ENCODE data around the gene ACER1. TPM values are rescaled to one million over a fixed set of nuclear protein-coding genes. Genes with fewer than 3 reads are reported as not detected.

ACER1 gene
- total and polyA plus RNA-seq, 11 donors: not detected

GRCh38 chr19:6334490-6335285 lies 1.3 kb upstream of the ACER1 start:
- TF ChIP-seq CTCF (IDR thresholded peaks at IDR 0.05) (no peak), POLR2A (IDR thresholded peaks at IDR 0.05) (no peak)
- Histone ChIP-seq H3K27ac (no peak overlapping the region), H3K9me3 (peaks cover 0 to 3% (median 0%) of the 10 kb centered on the region in 12 donors), H3K27me3 (peaks cover 0 to 5% (median 0%) of the 10 kb centered on the region in 9 donors), H3K36me3 (no peaks in the 10 kb centered on the region), H3K4me3 (no peak overlapping the region), H3K4me1 (no peaks in the 10 kb centered on the region)
- intact Hi-C loops (cut with DNase I): no loop called here
- 87 to 92% (median 90%) methylated on average over 6 of the region's 6 CpGs for WGBS, 4 donors
- ATAC-seq: no peak
- DNase-seq: no peak

- no peak overlapping the region for H3K4me3 ChIP-seq
- peaks cover 0 to 6% (median 0%) of the 10 kb centered on the region in 9 donors for H3K27me3 ChIP-seq
- DNase-seq (no peak), ATAC-seq (no peak)
- intact Hi-C loops (cut with DNase I): no loop called here
- no peaks in the 10 kb centered on the region for H3K4me1 ChIP-seq
- TF ChIP-seq CTCF (IDR thresholded peaks at IDR 0.05) (no peak), POLR2A (IDR thresholded peaks at IDR 0.05) (no peak)
- H3K9me3 ChIP-seq: no peaks in the 10 kb centered on the region
- H3K27ac ChIP-seq: no peak overlapping the region
- WGBS, 4 donors: 84 to 89% (median 86%) methylated on average over 5 of the region's 5 CpGs
- no peaks in the 10 kb centered on the region for H3K36me3 ChIP-seq
Measured at GRCh38 chr19:6326815-6327214, 6.6 kb downstream of the ACER1 start.

- ATAC-seq (no peak), DNase-seq (no peak)
- no peaks in the 10 kb centered on the region for H3K36me3 ChIP-seq
- H3K4me3 ChIP-seq: no peak overlapping the region
- peaks cover 0 to 15% (median 0%) of the 10 kb centered on the region in 9 donors for H3K27me3 ChIP-seq
- no peak for TF ChIP-seq CTCF (IDR thresholded peaks at IDR 0.05)
- no peak for TF ChIP-seq POLR2A (IDR thresholded peaks at IDR 0.05)
- intact Hi-C loops (cut with DNase I): no loop called here
- WGBS, 4 donors: 73 to 81% (median 76%) methylated on average over 4 of the region's 4 CpGs
- no peaks in the 10 kb centered on the region for H3K9me3 ChIP-seq
- H3K4me1 ChIP-seq: no peaks in the 10 kb centered on the region
- H3K27ac ChIP-seq: no peak overlapping the region
Measured at GRCh38 chr19:6325614-6326013, 7.8 kb downstream of the ACER1 start.

GRCh38 chr19:6324757-6325156 lies 8.7 kb downstream of the ACER1 start:
- ATAC-seq (no peak), DNase-seq (no peak)
- H3K27ac ChIP-seq: no peak overlapping the region
- no peaks in the 10 kb centered on the region for H3K9me3 ChIP-seq
- no peaks in the 10 kb centered on the region for H3K36me3 ChIP-seq
- WGBS, 4 donors: 53 to 65% (median 61%) methylated on average over 4 of the region's 4 CpGs
- no peaks in the 10 kb centered on the region for H3K4me1 ChIP-seq
- TF ChIP-seq POLR2A (IDR thresholded peaks at IDR 0.05) (no peak), CTCF (IDR thresholded peaks at IDR 0.05) (no peak)
- no peak overlapping the region for H3K4me3 ChIP-seq
- intact Hi-C loops (cut with DNase I): no loop called here
- H3K27me3 ChIP-seq: peaks cover 0 to 24% (median 0%) of the 10 kb centered on the region in 9 donors
